Osteoblast (primary cell): Measurements from ENCODE around the gene SNTG2. TPM values are rescaled to one million over a fixed set of nuclear protein-coding genes. Genes with fewer than 3 reads are reported as not detected.

Experiments
- DNase-seq: peaks from one replicate; pipeline ENCODE4 v3.0.0; 2011; ENCODE audit warnings: low spot score, mixed read lengths; ENCODE audit not compliant: insufficient read length; ENCODE audit errors: missing footprints
- H2AFZ ChIP-seq: 2 replicates; pipeline ENCODE4 v1.6.0; 2011; ENCODE audit warnings: mild to moderate bottlenecking, low read length
- H3K27ac ChIP-seq: 2 replicates; pipeline ENCODE4 v1.5.1; 2011; ENCODE audit warnings: mild to moderate bottlenecking, low read depth, low read length, moderate library complexity
- H3K27me3 ChIP-seq: 2 replicates; pipeline ENCODE4 v1.6.0; 2012; ENCODE audit warnings: mild to moderate bottlenecking, control low read depth, inconsistent platforms, low read length, moderate library complexity; ENCODE audit not compliant: insufficient read depth
- H3K36me3 ChIP-seq: 2 replicates; pipeline ENCODE4 v1.5.1; 2011; ENCODE audit warnings: mild to moderate bottlenecking, low read length, control low read depth, moderate library complexity; ENCODE audit not compliant: insufficient read depth
- H3K4me1 ChIP-seq: 2 replicates; pipeline ENCODE4 v1.5.1; 2011; ENCODE audit warnings: mild to moderate bottlenecking, low read length, control low read depth, moderate library complexity; ENCODE audit not compliant: insufficient read depth
- H3K4me2 ChIP-seq: 2 replicates; pipeline ENCODE4 v1.6.0; 2011; ENCODE audit warnings: mild to moderate bottlenecking, low read length; ENCODE audit not compliant: insufficient read depth
- H3K4me3 ChIP-seq: fragments of 200-600 bp; sonication (generic); 3 replicates; pipeline ENCODE4 v1.5.1; 2012; ENCODE audit warnings: mild to moderate bottlenecking, low read length, inconsistent platforms; ENCODE audit not compliant: insufficient read depth
- H3K79me2 ChIP-seq: 2 replicates; pipeline ENCODE4 v1.6.0; 2012; ENCODE audit warnings: mild to moderate bottlenecking, low read length, control low read depth, inconsistent platforms; ENCODE audit not compliant: insufficient read depth
- H3K9me3 ChIP-seq: 2 replicates; pipeline ENCODE4 v1.5.1; 2011; ENCODE audit warnings: low read depth, low read length, control low read depth
- H4K20me1 ChIP-seq: 2 replicates; pipeline ENCODE4 v1.6.0; 2012; ENCODE audit warnings: mild to moderate bottlenecking, low read length, control low read depth; ENCODE audit not compliant: insufficient read depth
- CTCF ChIP-seq: IDR thresholded peaks from 2 replicates; pipeline ENCODE4 v1.5.1; 2011; ENCODE audit warnings: mild to moderate bottlenecking, low read depth, low read length, moderate library complexity; ENCODE audit errors: extremely low read depth
- total RNA-seq: library from RNA; depleted of rRNA; stranded (reverse); fragments of >200 nt; gene quantifications from 2 replicates; pipeline ENCODE4 v1.2.3, GENCODE V29; 2012

SNTG2 gene
- total RNA-seq, 1 donor: 1.4 TPM

DNA sequence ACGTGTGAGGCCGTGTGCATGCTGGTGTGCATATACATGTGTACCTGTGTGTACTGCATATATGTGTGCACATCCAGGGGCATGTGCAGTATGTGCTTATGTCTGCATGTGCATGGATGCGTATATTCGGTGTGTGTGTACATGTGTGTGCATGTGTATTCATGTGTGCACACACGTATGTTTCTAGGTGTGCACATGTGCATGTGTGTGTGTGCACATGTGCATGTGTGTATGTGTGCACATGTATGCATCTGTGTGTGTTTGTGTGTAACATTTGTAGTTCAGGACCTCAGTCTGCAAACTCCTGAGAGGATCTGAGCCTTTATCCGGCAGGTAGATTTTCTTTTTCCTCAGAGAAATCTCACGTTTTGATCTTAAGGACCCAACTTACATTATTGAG, 201.7 kb downstream of the SNTG2 start:
- Histone ChIP-seq H3K4me1 (no peaks in the 10 kb centered on the region), H4K20me1 (no peaks in the 10 kb centered on the region), H3K4me2 (no peak overlapping the region), H3K27ac (no peak overlapping the region), H3K36me3 (no peaks in the 10 kb centered on the region), H3K4me3 (no peak overlapping the region), H3K9me3 (no peaks in the 10 kb centered on the region), H3K27me3 (no peaks in the 10 kb centered on the region), H2AFZ (no peak overlapping the region), H3K79me2 (no peaks in the 10 kb centered on the region)
- DNase-seq: no peak
- TF ChIP-seq CTCF: no peak

DNA sequence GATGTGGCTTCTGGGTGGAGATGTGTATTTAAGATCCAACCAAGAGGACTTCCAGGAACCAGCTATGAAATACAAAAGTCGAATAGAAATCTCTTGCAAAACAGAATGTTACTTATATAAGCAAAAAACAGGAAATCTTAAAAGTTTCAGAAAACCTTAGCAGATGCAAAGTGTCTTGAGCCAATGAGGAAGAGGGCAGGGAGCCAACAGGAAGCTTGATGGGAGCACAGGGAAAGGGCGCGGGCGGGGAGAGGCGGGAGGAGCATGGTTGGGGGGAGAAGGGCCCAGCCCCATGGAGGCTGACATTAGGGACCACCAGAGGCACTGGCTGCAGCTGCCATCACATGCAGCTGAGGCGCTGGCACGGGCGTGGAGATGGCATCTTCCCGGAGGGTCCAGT, 203.3 kb downstream of the SNTG2 start:
- Histone ChIP-seq H3K79me2 (no peaks in the 10 kb centered on the region), H3K27me3 (no peaks in the 10 kb centered on the region), H4K20me1 (no peaks in the 10 kb centered on the region), H3K4me3 (no peak overlapping the region), H3K4me1 (no peaks in the 10 kb centered on the region), H2AFZ (no peak overlapping the region), H3K27ac (no peak overlapping the region), H3K4me2 (no peak overlapping the region), H3K36me3 (no peaks in the 10 kb centered on the region), H3K9me3 (no peaks in the 10 kb centered on the region)
- no peak for DNase-seq
- no peak for TF ChIP-seq CTCF

- no peaks in the 10 kb centered on the region for H3K9me3 ChIP-seq
- no peak overlapping the region for H3K4me3 ChIP-seq
- no peaks in the 10 kb centered on the region for H3K36me3 ChIP-seq
- TF ChIP-seq CTCF: no peak
- H3K4me1 ChIP-seq: no peaks in the 10 kb centered on the region
- H4K20me1 ChIP-seq: no peaks in the 10 kb centered on the region
- H3K27ac ChIP-seq: no peak overlapping the region
- H2AFZ ChIP-seq: no peak overlapping the region
- H3K79me2 ChIP-seq: no peaks in the 10 kb centered on the region
- no peaks in the 10 kb centered on the region for H3K27me3 ChIP-seq
- DNase-seq: no peak
- H3K4me2 ChIP-seq: no peak overlapping the region
Measured at GRCh38 chr2:1154710-1155594, 204.3 kb downstream of the SNTG2 start.

GRCh38 chr2:1156059-1156458, 205.4 kb downstream of the SNTG2 start:
- no peak overlapping the region for H2AFZ ChIP-seq
- no peaks in the 10 kb centered on the region for H4K20me1 ChIP-seq
- no peaks in the 10 kb centered on the region for H3K4me1 ChIP-seq
- no peak overlapping the region for H3K4me2 ChIP-seq
- H3K27me3 ChIP-seq: no peaks in the 10 kb centered on the region
- no peak for TF ChIP-seq CTCF
- no peak for DNase-seq
- no peak overlapping the region for H3K27ac ChIP-seq
- no peaks in the 10 kb centered on the region for H3K9me3 ChIP-seq
- H3K4me3 ChIP-seq: no peak overlapping the region
- H3K79me2 ChIP-seq: no peaks in the 10 kb centered on the region
- no peaks in the 10 kb centered on the region for H3K36me3 ChIP-seq
